Endothelial cell of umbilical vein (primary cell): ENCODE results near the gene DLG5.

Experiments
- CTCF ChIP-seq, 2 donors: IDR thresholded peaks; 1 replicate in 1 of 2; 2 replicates in 1 of 2; pipeline ENCODE4 v1.5.1; 2011; ENCODE audit warnings: low read length in 2 of 2, mild to moderate bottlenecking in 2 of 2, moderate library complexity in 2 of 2, control low read depth in 1 of 2, inconsistent platforms in 1 of 2, low read depth in 1 of 2; ENCODE audit not compliant: insufficient read depth in 1 of 2; ENCODE audit errors: extremely low read depth in 1 of 2
- EZH2 ChIP-seq: IDR thresholded peaks from 2 replicates; pipeline ENCODE4 v1.6.1; 2012; ENCODE audit warnings: borderline replicate concordance, low read depth, mild to moderate bottlenecking, moderate library complexity, low read length, inconsistent platforms; ENCODE audit not compliant: severe bottlenecking
- MAX ChIP-seq: IDR thresholded peaks from 2 replicates; pipeline ENCODE4 v1.6.1; 2011; ENCODE audit not compliant: insufficient read depth, insufficient read length
- MYC ChIP-seq: IDR thresholded peaks from one replicate; pipeline ENCODE4 v1.6.1; 2011; ENCODE audit warnings: mild to moderate bottlenecking, low read depth, low read length
- POLR2A ChIP-seq: IDR thresholded peaks from 2 replicates; pipeline ENCODE4 v1.6.1; 2012; ENCODE audit warnings: low read depth, mild to moderate bottlenecking, control low read depth, low read length
- POLR2AphosphoS5 ChIP-seq: IDR thresholded peaks from 2 replicates; pipeline ENCODE4 v1.6.1; 2012; ENCODE audit warnings: low read depth, mild to moderate bottlenecking, control low read depth, low read length, moderate library complexity; ENCODE audit not compliant: insufficient read depth

- no peak for TF ChIP-seq POLR2AphosphoS5
- TF ChIP-seq POLR2A, result no peak
- TF ChIP-seq MYC, result no peak
- TF ChIP-seq CTCF (IDR thresholded peaks at IDR 0.05; ENCODE audit: extremely low read depth in 1 of 2, insufficient read depth in 1 of 2, low read depth in 1 of 2, low read length in 2 of 2), result no peak
- no peak for TF ChIP-seq MAX
- no peak for TF ChIP-seq EZH2
Measured at GRCh38 chr10:77932016-77932715, 5.6 kb upstream of the DLG5 start.
